ENCODE measurements around the gene POLR2J. TPM values are rescaled to one million over a fixed set of nuclear protein-coding genes. Genes with fewer than 3 reads are reported as not detected.

Gene POLR2J
- total RNA-seq, 3 donors from 2014 or later (not counting 1 experiment from before 2014, with no cell fraction given): 35.3 to 44.5 (median 44.5) TPM

- peak overlapping the region in 1 of 2 donors; percentile 37 for H3K27ac Mint-ChIP-seq
Measured at GRCh38 chr7:102446387-102447156, 32.1 kb downstream of the POLR2J start.

GRCh38 chr7:102445674-102446071 lies 33.0 kb downstream of the POLR2J start:
- DNase-seq (no peak), ATAC-seq (no peak)
- no peak overlapping the region for H3K4me3 ChIP-seq (ENCODE audit: low read length)
- peaks cover 17% of the 10 kb centered on the region for H3K36me3 ChIP-seq (ENCODE audit: control insufficient read depth, insufficient read depth, low read length)
- no peak for TF ChIP-seq CTCF (IDR thresholded peaks at IDR 0.05)
- WGBS (ENCODE audit: insufficient coverage): 83% methylated on average over 2 of the region's 2 CpGs
- no peaks in the 10 kb centered on the region for H3K9me3 ChIP-seq (ENCODE audit: control insufficient read depth, insufficient read depth, low read length)
- H3K4me1 ChIP-seq (ENCODE audit: control insufficient read depth, insufficient read depth, low read length): peaks cover 29% of the 10 kb centered on the region
- H3K27me3 ChIP-seq (ENCODE audit: control insufficient read depth, insufficient read depth, low read length): no peaks in the 10 kb centered on the region
- Mint-ChIP-seq H3K4me1 (peaks cover 8 to 30% of the 10 kb centered on the region in 2 donors), H3K27ac (peak overlapping the region; percentile 37 to 55), H3K9me3 (no peaks in the 10 kb centered on the region), H3K36me3 (no peaks in the 10 kb centered on the region), H3K4me3 (peak overlapping the region; percentile 40), H3K27me3 (ENCODE audit: low read depth in 2 of 2) (no peaks in the 10 kb centered on the region)
- intact Hi-C loops (cut with micrococcal nuclease): no loop called here
- H3K27ac ChIP-seq (ENCODE audit: low read length): no peak overlapping the region

More at GRCh38 chr7:102446387-102447156, 32.1 kb downstream of the POLR2J start:
- Histone ChIP-seq H3K4me3 (ENCODE audit: low read length) (no peak overlapping the region), H3K27ac (ENCODE audit: low read length) (no peak overlapping the region), H3K36me3 (ENCODE audit: control insufficient read depth, insufficient read depth, low read length) (peaks cover 16% of the 10 kb centered on the region), H3K9me3 (ENCODE audit: control insufficient read depth, insufficient read depth, low read length) (no peaks in the 10 kb centered on the region), H3K4me1 (ENCODE audit: control insufficient read depth, insufficient read depth, low read length) (peaks cover 29% of the 10 kb centered on the region), H3K27me3 (ENCODE audit: control insufficient read depth, insufficient read depth, low read length) (no peaks in the 10 kb centered on the region)
- WGBS (ENCODE audit: insufficient coverage): 90% methylated on average over 41 of the region's 41 CpGs
- H3K4me1 Mint-ChIP-seq: peaks cover 8 to 29% of the 10 kb centered on the region in 2 donors
- no peaks in the 10 kb centered on the region for H3K27me3 Mint-ChIP-seq (ENCODE audit: low read depth in 2 of 2)
- DNase-seq: no peak
- intact Hi-C loops (cut with micrococcal nuclease): no loop called here
- no peak overlapping the region for H3K4me3 Mint-ChIP-seq
- no peak for ATAC-seq
- H3K9me3 Mint-ChIP-seq: no peaks in the 10 kb centered on the region
- no peak for TF ChIP-seq CTCF (IDR thresholded peaks at IDR 0.05)
- no peaks in the 10 kb centered on the region for H3K36me3 Mint-ChIP-seq

- Histone ChIP-seq H3K36me3 (ENCODE audit: control insufficient read depth, insufficient read depth, low read length) (peaks cover 21% of the 10 kb centered on the region), H3K27ac (ENCODE audit: low read length) (no peak overlapping the region), H3K9me3 (ENCODE audit: control insufficient read depth, insufficient read depth, low read length) (no peaks in the 10 kb centered on the region), H3K27me3 (ENCODE audit: control insufficient read depth, insufficient read depth, low read length) (no peaks in the 10 kb centered on the region), H3K4me1 (ENCODE audit: control insufficient read depth, insufficient read depth, low read length) (peaks cover 29% of the 10 kb centered on the region), H3K4me3 (ENCODE audit: low read length) (no peak overlapping the region)
- no peak for ATAC-seq
- Mint-ChIP-seq H3K4me3 (peak overlapping the region; percentile 40), H3K36me3 (no peaks in the 10 kb centered on the region), H3K9me3 (no peaks in the 10 kb centered on the region), H3K4me1 (peaks cover 8 to 26% of the 10 kb centered on the region in 2 donors), H3K27ac (peak overlapping the region; percentile 37 to 55), H3K27me3 (ENCODE audit: low read depth in 2 of 2) (no peaks in the 10 kb centered on the region)
- WGBS (ENCODE audit: insufficient coverage): 86% methylated on average over 17 of the region's 17 CpGs
- intact Hi-C loops (cut with micrococcal nuclease): no loop called here
- no peak for DNase-seq
- no peak for TF ChIP-seq CTCF (IDR thresholded peaks at IDR 0.05)
Measured at GRCh38 chr7:102444961-102445673, 33.6 kb downstream of the POLR2J start.

All from natural killer cell (primary cell).